Stimulated activated CD8-positive, alpha-beta memory T cell treated with anti-CD3 and anti-CD28 coated beads, Interleukin-12 subunit alpha, Interleukin-12 subunit beta, amount 100 ng/mL, for 4 hours (primary cell): ENCODE results near the gene FPR1.
"Not testable (repeated sequence)": the region's sequence is repeated elsewhere in the genome, so short reads cannot be mapped to it uniquely, and the experiment has no call there.

Experiments used
- DNase-seq: peaks from one replicate; pipeline ENCODE4 v3.0.0-alpha.2; 2020; ENCODE audit warnings: low read depth

The FPR1 gene

GRCh38 chr19:51779703-51780102, 28.0 kb upstream of the FPR1 start:
- DNase-seq, result no peak

- DNase-seq, result no peak
These were observed 27.5 kb upstream of the FPR1 start for GRCh38 chr19:51779181-51779580.

- no peak for DNase-seq
These were observed 26.1 kb upstream of the FPR1 start for GRCh38 chr19:51777570-51778462.

GRCh38 chr19:51776561-51776960, 24.9 kb upstream of the FPR1 start:
- DNase-seq, result not testable (repeated sequence)

- DNase-seq, result no peak
These were observed 21.3 kb upstream of the FPR1 start for GRCh38 chr19:51772977-51773376.

GRCh38 chr19:51771376-51772130, 19.9 kb upstream of the FPR1 start:
- no peak for DNase-seq

GRCh38 chr19:51766461-51766860, 14.8 kb upstream of the FPR1 start:
- no peak for DNase-seq

GRCh38 chr19:51765086-51765485, 13.4 kb upstream of the FPR1 start:
- DNase-seq, result no peak

- no peak for DNase-seq
These were observed 10.0 kb upstream of the FPR1 start for GRCh38 chr19:51761696-51762095.

GRCh38 chr19:51760697-51761356, 9.1 kb upstream of the FPR1 start, which contains the start of gene FPR2:
Gene FPR2 (plus strand): TSS chr19:51761180. CDS start chr19:51768659, 7,479 bp downstream.
- no peak for DNase-seq

- DNase-seq, result no peak
These were observed 3.9 kb upstream of the FPR1 start for GRCh38 chr19:51755571-51755970.

- DNase-seq, result no peak
These were observed 3.1 kb upstream of the FPR1 start for GRCh38 chr19:51754770-51755169.

GRCh38 chr19:51754109-51754508, 2.4 kb upstream of the FPR1 start:
- no peak for DNase-seq

GRCh38 chr19:51750400-51751094, 1.1 kb downstream of the FPR1 start:
- no peak for DNase-seq

GRCh38 chr19:51749979-51750378, 1.7 kb downstream of the FPR1 start:
- no peak for DNase-seq

- no peak for DNase-seq
These were observed 4.9 kb downstream of the FPR1 start for GRCh38 chr19:51746731-51747130.

- no peak for DNase-seq
These were observed 8.3 kb downstream of the FPR1 start for GRCh38 chr19:51743405-51743804.

GRCh38 chr19:51742789-51743188, 8.9 kb downstream of the FPR1 start:
- no peak for DNase-seq

- DNase-seq, result no peak
These were observed 11.3 kb downstream of the FPR1 start for GRCh38 chr19:51740356-51740755.

GRCh38 chr19:51739466-51740213, 12.0 kb downstream of the FPR1 start:
- DNase-seq, result no peak

- not testable (repeated sequence) for DNase-seq
These were observed 13.2 kb downstream of the FPR1 start for GRCh38 chr19:51738523-51738922.
